ENCODE results near the gene TCP11L2.
"Not testable (repeated sequence)": the region's sequence is repeated elsewhere in the genome, so short reads cannot be mapped to it uniquely, and the experiment has no call there.

The TCP11L2 gene

GRCh38 chr12:106305376-106305775, 2.8 kb downstream of the TCP11L2 start:
- DNase-seq (ENCODE audit: low read depth in 2 of 3, low spot score in 2 of 3): no peak

GRCh38 chr12:106307181-106307580, 4.6 kb downstream of the TCP11L2 start:
- no peak for DNase-seq (ENCODE audit: low read depth in 2 of 3, low spot score in 2 of 3)

GRCh38 chr12:106308121-106308520, 5.6 kb downstream of the TCP11L2 start:
- no peak for DNase-seq (ENCODE audit: low read depth in 2 of 3, low spot score in 2 of 3)

- DNase-seq (ENCODE audit: low read depth in 2 of 3, low spot score in 2 of 3): no peak
These were observed 6.1 kb downstream of the TCP11L2 start for GRCh38 chr12:106308611-106309010.

GRCh38 chr12:106309671-106310505, 7.4 kb downstream of the TCP11L2 start:
- no peak for DNase-seq (ENCODE audit: low read depth in 2 of 3, low spot score in 2 of 3)

- no peak for DNase-seq (ENCODE audit: low read depth in 2 of 3, low spot score in 2 of 3)
These were observed 8.2 kb downstream of the TCP11L2 start for GRCh38 chr12:106310687-106311086.

GRCh38 chr12:106311139-106311538, 8.6 kb downstream of the TCP11L2 start:
- no peak for DNase-seq (ENCODE audit: low read depth in 2 of 3, low spot score in 2 of 3)

GRCh38 chr12:106313413-106313812, 10.9 kb downstream of the TCP11L2 start:
- not testable (repeated sequence) for DNase-seq (ENCODE audit: low read depth in 2 of 3, low spot score in 2 of 3)

- DNase-seq (ENCODE audit: low read depth in 2 of 3, low spot score in 2 of 3): no peak
These were observed 13.0 kb downstream of the TCP11L2 start for GRCh38 chr12:106315523-106315922.

GRCh38 chr12:106317406-106318082, 15.0 kb downstream of the TCP11L2 start:
- DNase-seq (ENCODE audit: low read depth in 2 of 3, low spot score in 2 of 3): no peak

GRCh38 chr12:106321139-106321850, 18.8 kb downstream of the TCP11L2 start:
- DNase-seq (ENCODE audit: low read depth in 2 of 3, low spot score in 2 of 3): no peak

GRCh38 chr12:106323537-106323936, 21.0 kb downstream of the TCP11L2 start:
- no peak for DNase-seq (ENCODE audit: low read depth in 2 of 3, low spot score in 2 of 3)

- DNase-seq (ENCODE audit: low read depth in 2 of 3, low spot score in 2 of 3): no peak
These were observed 24.9 kb downstream of the TCP11L2 start for GRCh38 chr12:106327309-106327869.

- no peak for DNase-seq (ENCODE audit: low read depth in 2 of 3, low spot score in 2 of 3)
These were observed 26.2 kb downstream of the TCP11L2 start for GRCh38 chr12:106328735-106329134.

- DNase-seq (ENCODE audit: low read depth in 2 of 3, low spot score in 2 of 3): no peak
These were observed 26.9 kb downstream of the TCP11L2 start for GRCh38 chr12:106329231-106329982.

GRCh38 chr12:106331599-106331998, 29.1 kb downstream of the TCP11L2 start:
- no peak for DNase-seq (ENCODE audit: low read depth in 2 of 3, low spot score in 2 of 3)

- DNase-seq (ENCODE audit: low read depth in 2 of 3, low spot score in 2 of 3): no peak
These were observed 30.0 kb downstream of the TCP11L2 start for GRCh38 chr12:106332536-106332935.

- DNase-seq (ENCODE audit: low read depth in 2 of 3, low spot score in 2 of 3): no peak
These were observed 30.5 kb downstream of the TCP11L2 start for GRCh38 chr12:106333010-106333409.

GRCh38 chr12:106333756-106334155, 31.2 kb downstream of the TCP11L2 start:
- DNase-seq (ENCODE audit: low read depth in 2 of 3, low spot score in 2 of 3): no peak

GRCh38 chr12:106341086-106341877, 38.7 kb downstream of the TCP11L2 start:
- no peak for DNase-seq (ENCODE audit: low read depth in 2 of 3, low spot score in 2 of 3)

All from activated CD8-positive, alpha-beta memory T cell treated with anti-CD3 and anti-CD28 coated beads for 48 hours (primary cell).